Neural crest cell (in vitro differentiated cells): ENCODE results near the gene ABCC8. TPM values are rescaled to one million over a fixed set of nuclear protein-coding genes. Genes with fewer than 3 reads are reported as not detected.

Experiments
- DNase-seq: peaks from one replicate; pipeline ENCODE4 v3.0.0; 2021; ENCODE audit warnings: low read depth, mixed read lengths, low spot score
- H3K27ac Mint-ChIP-seq: one replicate; pipeline ENCODE4 v1.8.0; 2021; ENCODE audit warnings: mild to moderate bottlenecking, mixed read lengths; ENCODE audit not compliant: unreplicated experiment
- H3K27me3 Mint-ChIP-seq: 2 replicates; pipeline ENCODE4 v1.8.0; 2021; ENCODE audit warnings: low read depth, mild to moderate bottlenecking, mixed read lengths
- H3K36me3 Mint-ChIP-seq: 2 replicates; pipeline ENCODE4 v1.8.0; 2021; ENCODE audit warnings: low read depth, mild to moderate bottlenecking, mixed read lengths
- H3K4me1 Mint-ChIP-seq: 2 replicates; pipeline ENCODE4 v1.8.0; 2021; ENCODE audit warnings: mixed read lengths
- H3K4me3 Mint-ChIP-seq: one replicate; pipeline ENCODE4 v1.8.0; 2021; ENCODE audit warnings: mild to moderate bottlenecking, mixed read lengths
- H3K9me3 Mint-ChIP-seq: 2 replicates; pipeline ENCODE4 v1.8.0; 2021; ENCODE audit warnings: mixed read lengths
- total RNA-seq: library from RNA; stranded (reverse); gene quantifications from 2 replicates; pipeline ENCODE4 v1.2.1, GENCODE V29; 2021
- TF ChIP-seq, protein P1 (sequence below): fragments of 200-600 bp; sonication (generic); conservative IDR thresholded peaks from 2 replicates; pipeline ENCODE4 v1.5.0; 2021; ENCODE audit warnings: antibody characterized with exemption, mild to moderate bottlenecking

The ABCC8 gene
- total RNA-seq, 1 donor from 2014 or later: 6.1 TPM

- Mint-ChIP-seq H3K27me3 (peaks cover 48% of the 10 kb centered on the region), H3K9me3 (peaks cover 3% of the 10 kb centered on the region), H3K4me3 (peak overlapping the region; percentile 76), H3K36me3 (no peaks in the 10 kb centered on the region), H3K4me1 (peaks cover 33% of the 10 kb centered on the region), H3K27ac (peak overlapping the region; percentile 23)
- TF ChIP-seq, protein P1, sequence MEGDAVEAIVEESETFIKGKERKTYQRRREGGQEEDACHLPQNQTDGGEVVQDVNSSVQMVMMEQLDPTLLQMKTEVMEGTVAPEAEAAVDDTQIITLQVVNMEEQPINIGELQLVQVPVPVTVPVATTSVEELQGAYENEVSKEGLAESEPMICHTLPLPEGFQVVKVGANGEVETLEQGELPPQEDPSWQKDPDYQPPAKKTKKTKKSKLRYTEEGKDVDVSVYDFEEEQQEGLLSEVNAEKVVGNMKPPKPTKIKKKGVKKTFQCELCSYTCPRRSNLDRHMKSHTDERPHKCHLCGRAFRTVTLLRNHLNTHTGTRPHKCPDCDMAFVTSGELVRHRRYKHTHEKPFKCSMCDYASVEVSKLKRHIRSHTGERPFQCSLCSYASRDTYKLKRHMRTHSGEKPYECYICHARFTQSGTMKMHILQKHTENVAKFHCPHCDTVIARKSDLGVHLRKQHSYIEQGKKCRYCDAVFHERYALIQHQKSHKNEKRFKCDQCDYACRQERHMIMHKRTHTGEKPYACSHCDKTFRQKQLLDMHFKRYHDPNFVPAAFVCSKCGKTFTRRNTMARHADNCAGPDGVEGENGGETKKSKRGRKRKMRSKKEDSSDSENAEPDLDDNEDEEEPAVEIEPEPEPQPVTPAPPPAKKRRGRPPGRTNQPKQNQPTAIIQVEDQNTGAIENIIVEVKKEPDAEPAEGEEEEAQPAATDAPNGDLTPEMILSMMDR: no peak
- peak; percentile 74 for DNase-seq
These were observed 2.9 kb upstream of the ABCC8 start for GRCh38 chr11:17479284-17480214.

- Mint-ChIP-seq H3K9me3 (no peaks in the 10 kb centered on the region), H3K4me3 (peak overlapping the region; percentile 63), H3K27me3 (peaks cover 60% of the 10 kb centered on the region), H3K27ac (no peak overlapping the region), H3K36me3 (no peaks in the 10 kb centered on the region), H3K4me1 (peaks cover 33% of the 10 kb centered on the region)
- DNase-seq: no peak
- TF ChIP-seq, protein P1: no peak
These were observed 1.4 kb upstream of the ABCC8 start for GRCh38 chr11:17478070-17478469.

DNA sequence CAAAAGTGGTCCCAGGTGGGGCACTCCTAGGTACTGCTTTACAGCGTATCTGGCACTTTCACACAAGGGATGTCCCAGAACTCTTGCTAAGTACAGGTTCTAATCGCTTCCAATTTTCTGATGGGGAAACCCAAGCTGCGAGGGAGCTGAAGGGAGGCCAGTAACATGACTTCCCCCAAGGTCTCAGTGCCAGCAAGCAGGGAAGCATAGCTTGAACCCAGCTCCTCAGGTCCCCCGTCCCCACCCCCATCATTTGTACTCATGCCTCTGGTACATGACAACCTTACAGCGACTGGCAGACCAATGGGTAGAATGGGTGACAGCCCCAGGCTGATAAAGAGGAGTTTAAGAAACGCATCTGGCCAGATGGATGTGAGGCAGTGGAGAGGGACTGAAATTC is 716 bp upstream of the ABCC8 start:
- DNase-seq: no peak
- Mint-ChIP-seq H3K27me3 (peaks cover 67% of the 10 kb centered on the region), H3K27ac (no peak overlapping the region), H3K4me1 (peaks cover 33% of the 10 kb centered on the region), H3K9me3 (no peaks in the 10 kb centered on the region), H3K4me3 (peak overlapping the region; percentile 82), H3K36me3 (no peaks in the 10 kb centered on the region)
- TF ChIP-seq, protein P1: no peak

DNA sequence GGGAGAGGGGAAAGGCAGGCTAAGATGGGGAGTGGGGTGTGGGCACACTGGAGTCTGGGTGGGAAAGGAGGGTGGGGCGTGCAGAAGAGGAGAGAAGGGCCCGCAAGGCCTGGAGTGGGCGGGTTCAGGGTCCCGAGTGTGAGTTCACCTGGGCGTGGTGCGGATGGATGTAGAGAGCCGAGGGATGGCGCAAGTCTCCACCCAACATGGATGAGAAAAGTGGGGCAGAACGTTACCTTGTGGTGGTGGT is 364 bp upstream of the ABCC8 start:
- no peak overlapping the region for H3K27ac Mint-ChIP-seq
- H3K9me3 Mint-ChIP-seq: no peaks in the 10 kb centered on the region
- no peak for DNase-seq
- peak overlapping the region; percentile 82 for H3K4me3 Mint-ChIP-seq
- H3K36me3 Mint-ChIP-seq: no peaks in the 10 kb centered on the region
- H3K27me3 Mint-ChIP-seq: peaks cover 68% of the 10 kb centered on the region
- peaks cover 33% of the 10 kb centered on the region for H3K4me1 Mint-ChIP-seq
- TF ChIP-seq, protein P1: no peak

- H3K27me3 Mint-ChIP-seq: peaks cover 74% of the 10 kb centered on the region
- TF ChIP-seq, protein P1: no peak
- H3K4me3 Mint-ChIP-seq: peak overlapping the region; percentile 87
- H3K4me1 Mint-ChIP-seq: peaks cover 33% of the 10 kb centered on the region
- no peaks in the 10 kb centered on the region for H3K36me3 Mint-ChIP-seq
- H3K27ac Mint-ChIP-seq: no peak overlapping the region
- H3K9me3 Mint-ChIP-seq: no peaks in the 10 kb centered on the region
- DNase-seq: peak; percentile 13
These were observed 854 bp downstream of the ABCC8 start for GRCh38 chr11:17475666-17476316.
